Neural progenitor cell (in vitro differentiated cells): Measurements from ENCODE around the gene USP48. TPM values are rescaled to one million over a fixed set of nuclear protein-coding genes. Genes with fewer than 3 reads are reported as not detected.

ENCODE experiments used
- DNase-seq: peaks from one replicate; pipeline ENCODE4 v3.0.0-alpha.2; 2016; ENCODE audit warnings: low spot score
- H2AFZ ChIP-seq: fragments of 200-600 bp; sonication (generic); replicated peaks from 2 replicates; pipeline ENCODE4 v1.6.1; 2016; ENCODE audit warnings: antibody characterized with exemption
- H3F3A ChIP-seq: fragments of 200-600 bp; sonication (generic); 2 replicates; pipeline ENCODE4 v1.6.1; 2016; ENCODE audit warnings: antibody characterized with exemption, low read depth
- H3K27ac ChIP-seq: fragments of 200-600 bp; sonication (generic); 2 replicates; pipeline ENCODE4 v1.5.1; 2016; ENCODE audit warnings: mild to moderate bottlenecking
- H3K27me3 ChIP-seq: fragments of 200-600 bp; sonication (generic); 2 replicates; pipeline ENCODE4 v1.6.1; 2016; ENCODE audit warnings: mild to moderate bottlenecking, moderate library complexity
- H3K36me3 ChIP-seq: fragments of 200-600 bp; sonication (generic); 2 replicates; pipeline ENCODE4 v1.5.1; 2016
- H3K4me1 ChIP-seq: fragments of 200-600 bp; sonication (generic); 2 replicates; pipeline ENCODE4 v1.6.1; 2016; ENCODE audit warnings: mixed run types
- H3K4me2 ChIP-seq: fragments of 200-600 bp; sonication (generic); 2 replicates; pipeline ENCODE4 v1.6.1; 2016
- H3K4me3 ChIP-seq: fragments of 200-600 bp; sonication (generic); 2 replicates; pipeline ENCODE4 v1.5.1; 2016
- H3K79me2 ChIP-seq: fragments of 200-600 bp; sonication (generic); 2 replicates; pipeline ENCODE4 v1.6.1; 2016; ENCODE audit warnings: low read depth
- H3K9ac ChIP-seq: fragments of 200-600 bp; sonication (generic); 2 replicates; pipeline ENCODE4 v1.6.1; 2016
- H3K9me3 ChIP-seq: fragments of 200-600 bp; sonication (generic); 2 replicates; pipeline ENCODE4 v1.5.1; 2016; ENCODE audit warnings: low read depth
- H4K20me1 ChIP-seq: fragments of 200-600 bp; sonication (generic); 2 replicates; pipeline ENCODE4 v1.6.1; 2016; ENCODE audit warnings: low read depth
- H3K27ac Mint-ChIP-seq: 3 replicates; pipeline ENCODE4 v1.8.0; 2021; ENCODE audit warnings: mixed read lengths
- H3K27me3 Mint-ChIP-seq: 2 replicates; pipeline ENCODE4 v1.8.0; 2022; ENCODE audit warnings: low read depth, mild to moderate bottlenecking, inconsistent platforms, moderate library complexity, mixed read lengths; ENCODE audit not compliant: insufficient read depth
- H3K36me3 Mint-ChIP-seq: 3 replicates; pipeline ENCODE4 v1.8.0; 2021; ENCODE audit warnings: mixed read lengths
- H3K4me1 Mint-ChIP-seq: 3 replicates; pipeline ENCODE4 v1.8.0; 2021; ENCODE audit warnings: mixed read lengths
- H3K4me3 Mint-ChIP-seq: 3 replicates; pipeline ENCODE4 v1.8.0; 2021; ENCODE audit warnings: mild to moderate bottlenecking, moderate library complexity, mixed read lengths
- H3K9me3 Mint-ChIP-seq: 3 replicates; pipeline ENCODE4 v1.8.0; 2020; ENCODE audit warnings: mixed read lengths
- EZH2 ChIP-seq: fragments of 200-600 bp; sonication (generic); IDR thresholded peaks from 2 replicates; pipeline ENCODE4 v1.6.1; 2017; ENCODE audit warnings: antibody characterized with exemption, mild to moderate bottlenecking, moderate library complexity
- EZH2phosphoT487 ChIP-seq: fragments of 200-600 bp; sonication (generic); IDR thresholded peaks from 2 replicates; pipeline ENCODE4 v1.6.1; 2017; ENCODE audit warnings: antibody characterized with exemption
- total RNA-seq: library from RNA; depleted of rRNA; stranded (reverse); fragments of >200 nt; gene quantifications from 2 replicates; pipeline ENCODE4 v1.2.3, GENCODE V29; 2015; ENCODE audit warnings: low replicate concordance
- TF ChIP-seq, protein P1 (sequence below): fragments of 200-600 bp; sonication (generic); IDR thresholded peaks from 2 replicates; pipeline ENCODE4 v1.5.1; 2017; ENCODE audit warnings: antibody characterized with exemption, mild to moderate bottlenecking

Gene USP48
- total RNA-seq, 1 donor from 2014 or later: 50.3 TPM

GRCh38 chr1:21644348-21644747, 138.6 kb downstream of the USP48 start:
- H3K36me3 ChIP-seq: no peaks in the 10 kb centered on the region

GRCh38 chr1:21643624-21644023, 139.3 kb downstream of the USP48 start:
- Histone ChIP-seq H4K20me1 (peaks cover 5% of the 10 kb centered on the region), H3F3A (no peaks in the 10 kb centered on the region), H3K27me3 (no peaks in the 10 kb centered on the region), H3K4me2 (no peak overlapping the region), H3K9ac (no peak overlapping the region), H3K79me2 (no peaks in the 10 kb centered on the region), H3K36me3 (no peaks in the 10 kb centered on the region), H3K27ac (no peak overlapping the region), H3K4me1 (no peaks in the 10 kb centered on the region), H3K4me3 (no peak overlapping the region), H3K9me3 (no peaks in the 10 kb centered on the region), H2AFZ (no peak overlapping the region)
- Mint-ChIP-seq H3K27ac (no peak overlapping the region), H3K36me3 (no peaks in the 10 kb centered on the region), H3K27me3 (peaks cover 16% of the 10 kb centered on the region), H3K4me1 (peaks cover 20% of the 10 kb centered on the region), H3K9me3 (no peaks in the 10 kb centered on the region), H3K4me3 (no peak overlapping the region)
- TF ChIP-seq, protein P1, sequence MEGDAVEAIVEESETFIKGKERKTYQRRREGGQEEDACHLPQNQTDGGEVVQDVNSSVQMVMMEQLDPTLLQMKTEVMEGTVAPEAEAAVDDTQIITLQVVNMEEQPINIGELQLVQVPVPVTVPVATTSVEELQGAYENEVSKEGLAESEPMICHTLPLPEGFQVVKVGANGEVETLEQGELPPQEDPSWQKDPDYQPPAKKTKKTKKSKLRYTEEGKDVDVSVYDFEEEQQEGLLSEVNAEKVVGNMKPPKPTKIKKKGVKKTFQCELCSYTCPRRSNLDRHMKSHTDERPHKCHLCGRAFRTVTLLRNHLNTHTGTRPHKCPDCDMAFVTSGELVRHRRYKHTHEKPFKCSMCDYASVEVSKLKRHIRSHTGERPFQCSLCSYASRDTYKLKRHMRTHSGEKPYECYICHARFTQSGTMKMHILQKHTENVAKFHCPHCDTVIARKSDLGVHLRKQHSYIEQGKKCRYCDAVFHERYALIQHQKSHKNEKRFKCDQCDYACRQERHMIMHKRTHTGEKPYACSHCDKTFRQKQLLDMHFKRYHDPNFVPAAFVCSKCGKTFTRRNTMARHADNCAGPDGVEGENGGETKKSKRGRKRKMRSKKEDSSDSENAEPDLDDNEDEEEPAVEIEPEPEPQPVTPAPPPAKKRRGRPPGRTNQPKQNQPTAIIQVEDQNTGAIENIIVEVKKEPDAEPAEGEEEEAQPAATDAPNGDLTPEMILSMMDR: no peak
- TF ChIP-seq EZH2 (no peak), EZH2phosphoT487 (no peak)
- DNase-seq: no peak

More at GRCh38 chr1:21644348-21644747, 138.6 kb downstream of the USP48 start:
- Histone ChIP-seq H2AFZ (no peak overlapping the region), H3K27me3 (peaks cover 2% of the 10 kb centered on the region), H3K4me1 (no peaks in the 10 kb centered on the region), H3K4me3 (no peak overlapping the region), H3K9me3 (no peaks in the 10 kb centered on the region), H4K20me1 (peaks cover 5% of the 10 kb centered on the region), H3K4me2 (no peak overlapping the region), H3K27ac (no peak overlapping the region), H3K9ac (no peak overlapping the region), H3K79me2 (no peaks in the 10 kb centered on the region), H3F3A (no peaks in the 10 kb centered on the region)
- TF ChIP-seq EZH2phosphoT487 (no peak), EZH2 (no peak)
- TF ChIP-seq, protein P1: no peak
- Mint-ChIP-seq H3K9me3 (no peaks in the 10 kb centered on the region), H3K4me1 (peaks cover 16% of the 10 kb centered on the region), H3K27me3 (peaks cover 18% of the 10 kb centered on the region), H3K4me3 (no peak overlapping the region), H3K36me3 (no peaks in the 10 kb centered on the region), H3K27ac (no peak overlapping the region)
- no peak for DNase-seq

DNA sequence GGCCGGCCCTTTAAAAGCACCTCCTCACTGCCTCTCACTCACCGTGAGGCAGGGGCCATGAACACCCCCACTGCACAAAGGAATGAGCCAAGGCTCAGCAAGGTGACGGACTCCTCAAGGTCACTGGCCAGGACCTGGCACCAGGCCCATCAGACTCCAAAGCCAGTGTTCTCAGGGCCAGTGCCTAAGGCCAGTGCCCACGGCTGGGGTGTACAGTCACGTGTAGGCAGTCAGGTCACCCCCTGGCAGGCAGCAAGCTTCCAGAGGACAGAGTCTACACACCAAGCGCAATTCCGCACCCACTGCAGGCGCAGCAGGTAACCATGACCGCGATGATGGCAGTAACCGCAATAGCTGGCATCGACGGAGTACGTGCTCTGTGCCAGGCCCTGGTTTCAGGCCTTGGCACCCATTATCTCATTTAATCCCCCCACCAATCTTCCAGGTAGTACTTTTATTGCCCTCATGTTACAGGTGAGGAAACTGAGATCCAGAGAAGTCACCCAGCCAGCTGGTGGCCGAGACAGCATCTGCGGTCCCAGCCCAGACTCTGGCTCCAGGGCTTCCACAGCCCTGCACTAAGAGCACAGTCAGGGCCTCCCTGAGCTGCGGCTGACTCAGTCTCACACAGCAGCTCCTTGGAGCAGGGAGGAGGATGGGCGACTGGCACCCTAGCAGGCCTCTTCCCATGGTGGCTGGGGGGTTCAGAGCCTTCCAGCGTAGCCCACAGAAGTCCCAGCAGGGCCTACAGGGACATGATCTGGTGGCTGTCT, 140.8 kb downstream of the USP48 start:
- peaks cover 22% of the 10 kb centered on the region for H3K4me1 Mint-ChIP-seq
- Histone ChIP-seq H3K79me2 (no peaks in the 10 kb centered on the region), H4K20me1 (no peaks in the 10 kb centered on the region), H3K9me3 (no peaks in the 10 kb centered on the region), H2AFZ (no peak overlapping the region), H3K27ac (no peak overlapping the region), H3K4me2 (no peak overlapping the region), H3K4me1 (no peaks in the 10 kb centered on the region), H3K27me3 (no peaks in the 10 kb centered on the region), H3K4me3 (no peak overlapping the region), H3F3A (no peaks in the 10 kb centered on the region), H3K9ac (no peak overlapping the region), H3K36me3 (no peaks in the 10 kb centered on the region)
- no peak overlapping the region for H3K4me3 Mint-ChIP-seq
- no peaks in the 10 kb centered on the region for H3K36me3 Mint-ChIP-seq
- H3K9me3 Mint-ChIP-seq: no peaks in the 10 kb centered on the region
- no peak overlapping the region for H3K27ac Mint-ChIP-seq
- TF ChIP-seq EZH2 (no peak), EZH2phosphoT487 (no peak)
- TF ChIP-seq, protein P1: no peak
- H3K27me3 Mint-ChIP-seq: peaks cover 8% of the 10 kb centered on the region
- no peak for DNase-seq
